H1 (cell line): Measurements from ENCODE around the gene SLC1A2. TPM values are rescaled to one million over a fixed set of nuclear protein-coding genes. Genes with fewer than 3 reads are reported as not detected.

ENCODE experiments used
- BCL11A ChIP-seq, 2 experiments: IDR thresholded peaks; one replicate each; pipeline ENCODE4 v1.6.1; 2011; ENCODE audit warnings: low read depth in 2 of 2, low read length in 2 of 2, mild to moderate bottlenecking in 2 of 2
- CBX8 ChIP-seq: fragments of 300-800, 300-1000 bp; sonication (generic); IDR thresholded peaks from 2 replicates; pipeline ENCODE4 v1.7.1; 2016; ENCODE audit warnings: low read depth, low read length, borderline replicate concordance
- CHD7 ChIP-seq: fragments of 300-600 bp; sonication (generic); IDR thresholded peaks from 2 replicates; pipeline ENCODE4 v1.7.1; 2012; ENCODE audit warnings: low read length, moderate library complexity, mild to moderate bottlenecking, inconsistent platforms; ENCODE audit not compliant: insufficient replicate concordance
- CTCF ChIP-seq, 3 experiments: IDR thresholded peaks; 1 replicate in 2 of 3; 2 replicates in 1 of 3; pipeline versions ENCODE4 v1.5.1 to v1.6.1; 2011; ENCODE audit warnings: low read length in 3 of 3, mild to moderate bottlenecking in 3 of 3, inconsistent platforms in 2 of 3, low read depth in 1 of 3, moderate library complexity in 1 of 3; ENCODE audit not compliant: insufficient read depth in 1 of 3; ENCODE audit errors: control extremely low read depth in 1 of 3
- polyA plus RNA-seq, 7 experiments: library from polyadenylated mRNA; depleted of rRNA in 3 of 7; stranded (reverse) in 5 of 7; unstranded in 2 of 7; fragments of >200 nt in 5 of 7; fragments of 200-250 nt in 2 of 7; gene quantifications; 1 replicate in 5 of 7; 2 replicates in 1 of 7; 4 replicates in 1 of 7; pipeline versions ENCODE4 v1.2.1 to v1.2.3, GENCODE V29; 2011 to 2013; ENCODE audit warnings: missing spikeins in 2 of 7, mixed read lengths in 2 of 7
- total RNA-seq: library from RNA; stranded (reverse); fragmentation: NEBNext Ultra II Directional; extraction: Animal tissue kit (Norgen Biotek cat#: 25700); gene quantifications from 2 replicates; pipeline ENCODE4 v1.2.1, GENCODE V29; 2021

The SLC1A2 gene
- total and polyA plus RNA-seq, 2 of the 8 experiments (the other 6 are each of a cell fraction or from before 2014, with no cell fraction given) = 0.57 to 1.2 TPM

GRCh38 chr11:35304900-35305460 lies 114.4 kb downstream of the SLC1A2 start (continued):
- TF ChIP-seq CTCF (IDR thresholded peaks at IDR 0.05; ENCODE audit: control extremely low read depth in 1 of 3, insufficient read depth in 1 of 3, low read depth in 1 of 3, low read length in 3 of 3) (no peak), CBX8 (no peak), BCL11A (IDR thresholded peaks at IDR 0.05; ENCODE audit: low read depth in 2 of 2, low read length in 2 of 2) (no peak), CHD7 (no peak)
- TF ChIP-seq, all 59 proteins: peak for 0
